Eye (tissue), 1 donor: ENCODE measurements around the gene IGLON5.
A peak's percentile ranks its signal among the peaks of the same experiment; 100 is the strongest.

Experiments used
- DNase-seq: peaks from one replicate; pipeline ENCODE4 v3.0.0-alpha.2; 2015

The IGLON5 gene

GRCh38 chr19:51318687-51319648 lies 7.5 kb downstream of the IGLON5 start:
- DNase-seq: peak; percentile 90

- peak; percentile 74 for DNase-seq
These were observed 8.3 kb downstream of the IGLON5 start for GRCh38 chr19:51319649-51320279.

- DNase-seq: peak; percentile 85
These were observed 8.8 kb downstream of the IGLON5 start for GRCh38 chr19:51320280-51320657.

- no peak for DNase-seq
These were observed 10.4 kb downstream of the IGLON5 start for GRCh38 chr19:51321799-51322198.

GRCh38 chr19:51323481-51324166 lies 12.2 kb downstream of the IGLON5 start:
- DNase-seq: peak; percentile 54

- no peak for DNase-seq
These were observed 12.7 kb downstream of the IGLON5 start for GRCh38 chr19:51324167-51324481.

GRCh38 chr19:51325161-51325976 lies 13.9 kb downstream of the IGLON5 start:
- DNase-seq: no peak

GRCh38 chr19:51326216-51327065 lies 15.0 kb downstream of the IGLON5 start:
- no peak for DNase-seq

- DNase-seq: peak; percentile 88
These were observed 15.9 kb downstream of the IGLON5 start for GRCh38 chr19:51327066-51328001.

- no peak for DNase-seq
These were observed 18.0 kb downstream of the IGLON5 start for GRCh38 chr19:51329411-51329810.

GRCh38 chr19:51330366-51330765 lies 18.9 kb downstream of the IGLON5 start:
- DNase-seq: no peak

GRCh38 chr19:51331193-51331592 lies 19.7 kb downstream of the IGLON5 start:
- DNase-seq: no peak

GRCh38 chr19:51331716-51332115 lies 20.3 kb downstream of the IGLON5 start:
- no peak for DNase-seq

- DNase-seq: no peak
These were observed 22.5 kb downstream of the IGLON5 start for GRCh38 chr19:51333836-51334460.

- DNase-seq: no peak
These were observed 25.9 kb downstream of the IGLON5 start for GRCh38 chr19:51337141-51337860.

- DNase-seq: no peak
These were observed 26.6 kb downstream of the IGLON5 start for GRCh38 chr19:51337861-51338562.

GRCh38 chr19:51338563-51339312 lies 27.3 kb downstream of the IGLON5 start:
- DNase-seq: peak; percentile 95

GRCh38 chr19:51339313-51339686 lies 27.9 kb downstream of the IGLON5 start:
- no peak for DNase-seq
